Activated CD4-positive, CD25-positive, alpha-beta regulatory T cell (primary cell): ENCODE results near the gene HOXA6.

ENCODE experiments used
- DNase-seq, 4 experiments: peaks; one replicate each; lab custom pipeline; 2025; lab: John Stamatoyannopoulos, UW

HOXA6 gene

DNA sequence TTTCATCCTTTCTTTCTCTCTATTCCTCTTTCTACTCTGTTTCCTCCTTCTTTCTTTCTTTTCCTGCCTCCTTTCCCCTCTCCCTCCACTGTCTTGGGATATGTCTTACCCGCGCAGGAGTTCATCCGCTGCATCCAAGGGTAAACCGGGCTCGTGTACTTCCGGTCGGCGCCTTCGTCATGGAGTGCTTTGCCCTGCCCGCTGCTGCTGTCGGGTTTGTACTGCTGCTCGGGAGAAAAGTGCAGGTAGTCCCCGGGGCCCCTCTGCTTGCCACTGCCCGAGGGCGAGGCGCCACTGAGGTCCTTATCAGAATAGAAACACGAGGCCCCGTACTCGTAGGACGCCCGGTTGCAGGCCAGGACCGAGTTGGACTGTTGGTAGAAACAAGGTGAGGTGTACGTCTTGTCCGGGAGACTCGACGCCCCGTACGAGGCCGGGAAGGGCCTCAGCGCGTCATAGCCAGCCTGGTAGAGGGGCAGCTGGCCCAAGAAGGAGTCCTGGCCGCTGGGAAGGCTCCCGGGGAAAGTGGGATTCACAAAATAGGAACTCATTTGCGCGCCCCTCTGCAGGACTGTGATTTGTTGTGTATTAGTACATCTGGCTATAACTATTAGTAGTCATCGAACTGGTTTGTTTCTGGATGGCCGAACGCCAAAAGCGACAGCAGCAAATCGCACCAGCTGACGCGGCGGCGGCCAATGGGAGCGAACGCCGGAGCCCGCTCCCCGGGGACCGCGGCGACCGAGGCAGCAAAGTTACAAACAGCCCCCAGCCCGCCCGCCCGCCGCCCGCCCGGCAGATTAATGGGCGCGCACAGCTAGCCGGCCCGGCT is at the start of gene HOXA6:
TSS of gene HOXA6 (minus strand) at position 576 of the 832 bp plus-strand sequence. CDS start at position 551, 25 bp downstream.
- DNase-seq = no peak

DNA sequence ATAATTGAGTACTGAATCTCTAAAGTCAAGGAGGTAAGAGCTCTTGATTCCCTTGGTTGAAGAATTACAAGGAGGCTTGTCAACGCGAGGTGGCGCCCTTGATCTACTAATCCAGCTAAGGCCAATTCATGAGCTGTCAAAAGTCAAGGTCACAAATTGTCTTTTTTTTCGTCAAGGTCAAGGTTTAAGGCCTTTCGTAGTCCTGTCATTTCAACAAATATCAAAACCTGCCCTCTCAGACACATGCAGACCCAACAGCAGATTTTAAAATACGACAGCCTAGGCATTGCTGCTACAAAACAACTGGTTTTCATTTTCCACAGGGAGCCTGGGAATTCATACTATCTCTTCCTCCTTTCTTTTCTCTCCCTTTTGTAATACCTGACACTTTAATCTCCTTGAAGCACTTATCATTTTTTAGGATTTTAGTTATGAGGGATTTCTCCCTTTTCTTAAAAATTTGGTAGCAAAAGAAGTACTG is 48.8 kb upstream of the HOXA6 start:
- peak; percentile 62 to 76 (median 64) for DNase-seq

DNA sequence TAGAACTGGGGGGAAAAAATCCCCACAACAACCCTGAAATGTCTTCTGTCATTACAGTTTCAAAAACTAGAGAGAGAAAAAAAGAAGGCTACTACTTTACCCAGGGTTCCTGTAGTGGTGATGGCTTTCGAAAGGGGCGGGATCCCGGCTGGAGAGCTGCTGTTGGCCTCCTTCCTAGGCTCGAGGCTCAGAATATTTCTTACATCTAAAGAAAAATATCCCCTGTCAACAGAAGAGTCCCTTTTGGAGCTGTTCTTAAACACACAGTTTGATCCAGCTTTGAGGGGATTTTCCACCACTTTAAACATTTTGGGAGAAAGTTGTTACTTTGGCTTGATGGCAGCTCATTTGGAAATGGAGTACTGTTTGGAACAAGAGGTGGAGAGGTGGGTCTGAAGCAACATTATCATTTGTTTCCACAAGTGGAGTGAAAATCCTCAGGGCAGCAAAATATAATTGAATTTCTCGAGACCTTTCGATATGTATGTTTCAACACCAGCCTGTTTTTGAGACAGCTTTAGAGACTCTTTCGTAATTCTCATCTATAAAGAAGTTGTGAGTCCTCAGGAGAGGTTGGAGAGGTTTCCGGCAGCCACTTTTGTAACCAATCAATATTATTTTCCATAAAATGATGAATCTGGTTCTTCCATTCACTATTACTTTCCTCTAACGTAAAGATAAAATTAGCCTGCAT is 47.3 kb upstream of the HOXA6 start:
- DNase-seq = no peak

DNA sequence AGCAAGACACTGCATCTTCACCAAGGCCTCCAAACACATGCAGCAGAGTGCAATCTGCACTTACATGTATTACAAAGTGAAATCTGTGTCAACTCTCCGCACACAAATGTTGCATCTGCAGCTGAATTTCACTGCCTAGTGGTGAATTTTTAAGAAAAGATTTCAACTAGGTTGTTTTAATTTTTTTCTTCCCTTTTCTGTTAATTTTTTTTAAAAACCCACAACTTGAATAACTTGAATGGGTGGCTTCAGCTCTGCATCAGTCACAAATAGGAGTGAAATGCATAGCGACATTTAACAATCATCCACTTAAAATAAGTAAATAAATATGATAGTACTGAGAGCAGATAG is 46.4 kb upstream of the HOXA6 start:
- no peak for DNase-seq

DNA sequence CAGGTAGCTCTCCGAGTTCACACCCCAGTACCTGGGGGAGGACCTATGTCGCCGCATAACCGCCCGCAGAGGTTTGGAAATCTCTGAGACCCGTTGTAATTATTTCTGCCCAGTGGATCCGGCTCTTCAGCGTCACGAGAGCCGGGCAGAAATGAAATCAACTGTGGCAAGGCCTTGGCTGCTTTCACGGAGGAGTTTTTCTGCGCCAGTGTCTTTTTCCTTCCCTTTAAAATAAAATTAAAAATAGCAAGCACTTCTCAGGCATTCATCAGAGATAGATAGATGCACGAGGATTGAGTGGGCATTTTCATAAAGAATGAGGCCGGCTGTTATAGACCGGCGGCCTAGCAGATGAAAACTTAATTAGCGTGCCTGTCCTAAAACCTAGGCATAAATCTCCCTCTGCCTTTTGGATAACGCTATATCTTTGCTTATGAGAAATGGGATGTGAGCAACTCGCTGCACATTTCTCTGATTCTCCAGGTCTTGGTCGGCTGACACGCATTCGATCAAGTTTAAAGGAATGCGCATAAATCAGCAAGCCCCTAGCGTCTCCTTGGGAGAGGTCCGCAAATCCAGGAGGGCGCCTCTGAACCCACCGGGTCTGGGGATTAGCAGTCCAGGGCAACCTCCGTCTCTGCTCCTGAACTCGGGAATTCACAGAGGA is 45.9 kb upstream of the HOXA6 start:
- no peak for DNase-seq

DNA sequence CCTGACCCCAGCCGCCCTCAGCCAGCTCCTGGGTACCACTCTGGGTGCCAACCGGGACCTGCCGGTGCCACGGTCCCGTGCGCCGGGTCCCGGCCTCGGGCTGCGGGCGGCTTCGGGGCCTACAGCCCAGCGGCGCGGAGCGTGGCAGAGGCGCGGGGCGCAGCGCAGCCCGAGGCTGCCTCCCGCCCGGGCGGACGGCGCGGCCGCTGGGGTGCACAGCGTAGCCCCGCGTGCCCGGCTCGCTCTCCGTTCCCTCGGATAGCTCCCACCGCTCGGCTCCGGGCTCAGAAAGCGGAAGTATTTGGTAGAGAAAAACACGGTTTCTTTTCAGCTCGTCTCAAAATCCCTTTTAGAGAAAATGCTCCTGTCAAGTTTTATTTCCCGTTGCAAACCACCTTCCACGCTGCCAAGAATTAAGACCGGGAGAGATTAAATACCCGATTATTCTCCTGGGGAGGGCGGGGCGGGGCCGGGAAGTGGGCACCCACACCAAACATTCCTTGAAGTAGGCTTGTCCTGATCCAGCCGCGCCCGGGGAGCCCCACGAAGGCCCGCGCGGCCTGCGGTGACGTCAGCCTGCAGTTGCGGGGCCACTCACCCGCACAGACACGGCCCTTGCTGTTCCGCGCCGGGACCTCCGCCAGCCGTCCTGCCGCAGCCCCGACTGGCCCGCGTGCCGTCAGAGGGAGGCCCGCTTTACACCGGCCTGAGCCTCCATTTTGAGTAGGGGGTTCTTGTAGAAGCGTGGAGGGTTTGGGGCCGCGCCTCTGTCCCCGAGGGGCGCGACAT is 45.2 kb upstream of the HOXA6 start:
- no peak for DNase-seq

DNA sequence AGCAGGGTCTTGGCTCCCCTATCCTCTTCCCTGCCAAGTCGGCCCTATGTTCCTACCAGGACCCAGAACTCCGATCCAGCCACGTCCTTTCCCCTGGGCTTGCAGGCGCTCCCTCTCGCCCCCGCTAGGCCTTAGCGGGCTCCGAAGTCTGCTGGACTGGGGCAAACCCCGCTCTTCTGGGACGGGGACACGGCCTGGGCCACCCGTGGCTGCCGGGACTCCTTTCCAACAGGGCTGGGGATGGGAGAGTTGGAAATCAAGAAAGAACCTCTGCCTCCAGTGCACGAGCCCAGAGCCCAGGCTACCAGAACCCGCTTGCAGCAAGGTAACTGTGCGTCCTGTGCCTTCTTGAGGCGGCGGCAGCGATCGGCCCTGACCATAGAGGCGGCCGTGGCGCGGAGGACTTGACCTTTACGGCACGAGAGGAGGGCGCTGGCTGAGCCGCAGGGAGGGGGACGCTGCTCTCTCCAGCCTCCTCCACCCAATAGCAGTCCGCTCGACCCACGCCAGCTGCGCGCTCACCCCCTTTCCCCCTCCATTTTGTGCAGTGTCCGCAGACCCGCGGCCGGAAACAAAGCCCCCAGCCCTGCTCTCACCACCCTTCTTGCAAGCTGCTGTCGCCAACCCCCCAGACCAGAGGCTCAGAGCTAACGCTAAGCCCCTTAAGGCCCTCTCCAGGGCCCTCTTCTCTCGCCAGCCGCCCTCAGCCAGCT is 44.4 kb upstream of the HOXA6 start:
- no peak for DNase-seq

DNA sequence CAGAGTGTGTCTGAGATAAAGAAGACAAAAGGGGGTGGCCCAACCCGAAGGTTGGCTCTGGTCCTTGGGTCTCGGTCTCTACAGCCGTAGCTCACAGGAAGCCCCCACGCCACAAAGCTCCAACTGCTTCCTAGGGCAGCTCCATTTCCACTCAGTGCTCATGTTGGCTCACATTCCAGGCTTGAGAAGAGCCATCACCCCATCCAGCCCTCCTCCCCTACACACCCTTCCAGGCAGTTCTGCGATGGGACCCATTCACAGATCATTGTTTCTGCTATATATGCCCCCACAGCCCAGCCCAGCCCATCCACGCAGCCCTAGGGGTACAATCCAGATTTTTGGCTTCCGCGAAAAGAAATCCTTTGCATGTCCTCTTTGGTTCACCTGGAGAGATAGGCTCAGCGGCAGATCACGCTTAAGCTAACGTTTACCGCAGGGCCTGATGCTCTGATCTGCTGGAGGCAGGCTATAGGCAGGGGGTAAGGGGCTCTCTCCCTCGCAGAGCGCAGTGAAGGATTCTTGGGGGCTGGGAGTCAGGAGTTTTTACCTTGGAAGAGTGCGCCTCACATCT is 43.7 kb upstream of the HOXA6 start:
- DNase-seq = no peak

DNA sequence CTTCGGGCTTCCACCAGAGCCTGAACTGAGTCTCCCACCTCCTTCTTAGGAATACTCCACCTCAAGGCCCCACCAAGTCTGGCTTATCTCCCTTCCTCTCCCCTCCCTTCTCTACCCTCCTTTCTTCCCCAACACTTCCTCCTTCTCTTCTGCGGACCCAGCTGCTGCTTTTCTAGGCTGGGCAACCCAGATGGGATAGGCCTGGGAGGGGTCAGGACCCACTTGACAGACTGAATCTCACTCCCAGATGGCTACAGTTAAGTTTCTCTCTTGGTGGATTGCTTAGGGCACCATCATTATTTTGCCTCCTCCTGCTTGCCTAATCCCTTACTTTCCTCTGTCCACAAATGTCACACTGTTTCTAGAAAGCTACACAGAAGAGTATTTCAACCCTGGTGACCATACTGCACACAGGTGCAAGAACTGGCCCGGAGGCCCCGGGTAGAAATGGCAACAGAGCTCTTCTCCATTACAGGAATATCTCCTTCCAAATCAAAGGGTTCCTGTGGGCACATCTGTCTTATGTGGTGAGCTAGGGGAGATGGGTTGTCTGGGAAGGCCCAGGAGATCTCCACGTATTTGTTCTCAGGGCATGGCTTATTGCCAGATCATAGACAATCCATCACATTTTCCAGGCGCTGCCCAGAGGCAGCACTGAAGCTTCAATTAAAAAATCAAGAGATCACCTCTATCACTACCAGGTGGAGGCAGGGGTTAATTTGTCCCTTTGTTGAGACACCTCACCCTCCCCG is 42.6 kb upstream of the HOXA6 start:
- DNase-seq = no peak

DNA sequence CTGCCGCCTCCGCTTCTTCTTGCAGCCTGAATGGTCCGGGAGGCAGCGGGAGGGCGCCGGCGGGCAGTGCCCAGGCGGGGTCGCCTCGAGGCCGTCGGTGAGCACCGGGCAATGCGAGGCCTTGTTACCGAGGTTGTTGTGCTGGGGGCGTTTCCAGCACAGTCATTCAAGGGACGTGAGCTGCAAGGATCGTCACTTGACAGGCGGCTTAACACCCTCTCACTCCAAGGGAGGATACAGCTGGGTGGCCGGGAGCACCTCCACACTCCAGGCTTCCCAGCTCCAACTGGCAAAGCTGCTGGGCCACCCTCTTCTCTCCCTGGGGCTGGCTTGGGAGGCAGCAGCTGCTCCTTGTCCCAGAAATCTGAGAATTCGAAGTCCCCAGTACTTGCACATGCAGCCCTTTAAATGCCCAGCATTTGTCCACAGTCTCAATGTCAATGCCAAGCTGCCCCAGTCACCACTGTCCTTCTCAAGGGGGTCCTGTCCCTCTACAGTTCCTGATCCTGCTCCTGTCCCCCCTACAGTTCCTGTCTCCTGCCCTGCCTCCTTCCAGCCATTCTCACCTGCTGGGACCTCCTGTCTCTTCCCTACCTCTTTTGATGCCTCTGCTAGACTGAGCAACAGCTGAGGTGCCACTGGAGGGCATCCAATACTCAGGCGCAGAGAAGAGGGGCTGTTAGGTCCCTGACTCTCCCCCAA is 41.9 kb upstream of the HOXA6 start:
- no peak for DNase-seq

DNA sequence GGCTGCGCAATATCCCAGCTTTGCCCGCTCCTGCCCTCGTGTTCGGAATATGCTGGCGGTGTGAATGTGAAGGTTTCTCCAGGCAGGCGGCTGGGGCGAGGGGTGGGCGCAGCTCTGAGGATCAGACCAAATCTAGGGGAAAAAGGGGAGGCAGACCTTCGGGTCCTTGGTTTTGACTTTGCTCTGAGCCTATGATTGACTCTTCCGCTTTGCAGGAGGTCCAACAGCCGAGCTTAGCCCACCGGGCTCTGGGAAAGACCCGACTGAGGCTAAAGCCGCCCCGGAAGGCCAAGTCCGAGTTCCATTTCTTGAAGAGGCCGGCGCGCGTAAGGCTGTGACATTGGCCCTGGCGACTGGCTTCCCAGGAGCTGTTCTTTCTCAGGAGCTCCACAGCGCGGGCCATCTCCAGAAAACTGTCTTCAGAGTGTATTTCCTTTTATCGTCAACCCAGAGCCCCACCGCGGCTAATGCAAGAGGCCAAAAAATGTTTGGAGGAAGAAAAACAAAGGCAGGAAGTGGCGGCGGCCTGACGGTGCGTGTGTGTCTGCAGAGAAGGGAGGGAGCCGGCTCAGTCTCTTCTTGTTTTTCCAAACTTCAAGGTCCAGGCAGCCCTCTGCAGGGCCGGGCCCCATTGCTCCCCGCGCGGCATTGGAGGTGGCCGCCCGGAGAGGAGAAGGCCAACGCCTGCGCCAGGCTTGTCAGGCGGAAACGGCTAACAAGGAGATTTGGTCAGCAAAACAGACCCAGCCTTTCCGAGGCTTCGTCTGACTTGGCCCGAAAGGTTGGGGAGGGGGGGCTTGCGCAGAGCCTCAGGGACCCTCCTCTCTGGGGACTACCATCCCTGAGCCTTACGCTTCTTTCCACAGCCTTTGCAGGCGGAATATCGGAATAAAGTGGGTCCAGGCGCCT is 41.1 kb upstream of the HOXA6 start:
- peak in 1 of 4 experiments; percentile 27 for DNase-seq

DNA sequence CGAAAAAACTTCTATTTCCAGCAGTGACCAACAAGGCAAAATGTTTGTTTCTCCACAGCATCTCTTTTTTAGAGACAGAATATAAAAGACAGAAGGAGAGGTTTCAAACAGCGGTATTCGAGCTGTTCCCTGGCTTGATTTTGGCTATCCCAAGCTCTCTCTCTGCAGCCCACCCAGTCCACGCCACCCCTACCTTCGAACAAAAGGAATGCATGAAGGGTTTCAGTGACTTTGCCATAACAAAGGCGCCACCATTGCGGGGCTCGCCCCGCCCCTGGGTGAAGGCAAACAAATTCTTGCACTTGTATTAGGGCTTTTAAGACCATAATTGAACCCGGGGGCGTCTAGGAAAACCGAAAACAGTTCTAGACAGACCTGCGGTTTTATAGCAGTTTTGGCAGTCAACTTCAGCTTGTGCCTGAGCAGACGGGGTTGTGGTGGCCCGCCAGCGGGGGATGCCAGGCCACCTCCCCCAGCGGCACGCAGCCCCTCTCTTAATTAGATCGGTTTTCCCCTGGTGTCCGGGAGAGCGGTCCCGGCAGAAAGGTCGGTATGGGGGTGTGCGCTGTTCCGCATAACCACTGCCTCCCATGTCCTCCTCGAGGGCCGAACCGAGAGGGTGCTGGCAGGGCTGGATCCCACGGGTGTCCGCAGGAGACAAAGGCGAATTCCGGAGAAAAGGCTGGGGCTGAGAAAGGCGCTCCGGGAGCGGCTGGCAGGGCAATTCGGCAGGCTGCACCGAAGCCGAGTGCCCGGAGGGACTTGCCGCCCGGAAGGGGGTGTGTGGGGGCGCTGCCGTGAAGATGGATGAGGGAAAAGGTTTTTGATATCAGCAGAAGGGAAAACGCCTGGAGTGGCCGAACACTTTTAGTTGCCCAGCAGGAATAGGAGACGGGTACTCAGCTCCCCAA is 40.2 kb upstream of the HOXA6 start:
- DNase-seq = no peak

DNA sequence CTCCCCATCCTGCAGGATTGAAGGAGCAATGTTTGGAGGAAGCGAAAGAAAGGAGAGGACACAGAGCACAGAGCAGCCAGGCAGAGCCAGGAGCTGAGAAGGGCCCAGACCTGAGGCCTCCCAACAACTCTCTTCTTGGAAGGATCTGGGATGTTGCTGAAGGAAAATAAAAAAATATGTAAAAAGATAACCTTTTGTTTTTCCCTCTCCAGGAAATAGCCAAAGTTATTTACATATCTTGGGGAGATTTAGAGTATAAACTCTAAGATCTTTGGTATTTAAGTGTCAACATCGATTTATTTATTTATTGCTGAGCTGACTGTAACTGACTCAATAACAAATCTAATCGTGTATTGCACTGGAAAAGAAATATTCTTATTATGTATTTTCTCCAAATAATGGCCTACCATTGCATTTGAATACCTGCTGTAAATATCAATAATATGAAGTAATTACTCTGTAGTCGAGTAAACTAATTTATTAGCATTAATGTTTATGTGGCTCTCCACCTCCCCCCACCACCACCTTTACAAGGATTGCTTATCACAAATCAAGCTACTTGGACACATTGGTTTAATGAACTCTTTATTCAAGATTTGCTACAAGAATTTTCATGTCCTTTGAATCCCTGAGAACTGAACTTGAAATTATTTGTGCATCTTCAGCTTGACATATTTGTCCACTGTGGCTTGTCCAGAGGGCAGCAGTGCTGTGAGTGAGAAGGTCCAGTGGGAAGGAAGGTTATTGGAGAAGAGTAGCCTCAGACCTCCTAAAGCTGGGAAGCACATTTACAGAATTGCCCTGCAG is 39.3 kb upstream of the HOXA6 start:
- DNase-seq = no peak

DNA sequence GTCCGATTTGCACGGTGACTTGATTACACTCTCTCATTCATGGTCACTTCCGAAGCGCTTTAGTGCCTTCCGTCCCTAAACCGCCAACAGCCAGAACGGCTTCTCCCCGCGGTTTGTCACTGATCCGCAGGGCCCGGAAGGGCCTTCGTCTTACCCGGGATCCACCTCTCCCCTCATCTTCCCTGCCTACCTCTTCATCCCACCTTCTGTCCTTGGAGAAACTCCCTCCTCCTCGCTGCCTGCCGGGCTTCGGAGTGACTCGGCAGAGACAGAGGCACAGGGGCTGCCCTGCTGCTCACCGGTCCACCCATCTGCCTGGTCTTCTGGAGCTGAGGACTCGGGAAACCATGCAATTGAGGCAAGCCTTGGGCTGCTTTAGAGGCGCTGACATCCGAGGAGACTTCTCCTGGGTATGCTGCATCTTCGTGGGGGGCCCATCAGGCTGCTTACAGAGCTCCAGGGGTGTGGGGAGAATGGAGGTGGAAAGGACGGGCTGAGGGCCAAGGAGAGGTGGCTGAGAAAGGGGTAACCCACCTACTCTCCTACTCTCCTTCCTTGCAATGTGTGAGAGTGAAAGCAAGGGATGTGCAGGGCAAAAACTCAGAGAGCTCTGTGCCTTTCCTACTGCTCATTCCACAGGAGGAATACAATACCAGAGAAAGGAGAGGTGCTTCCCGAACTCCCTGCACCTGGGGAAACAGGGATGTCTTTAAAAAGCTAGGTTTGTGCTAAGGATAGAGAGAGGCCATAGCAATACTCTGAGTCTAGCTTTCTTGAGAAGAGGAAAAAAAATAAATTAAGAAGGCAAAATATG is 38.5 kb upstream of the HOXA6 start:
- DNase-seq = no peak

DNA sequence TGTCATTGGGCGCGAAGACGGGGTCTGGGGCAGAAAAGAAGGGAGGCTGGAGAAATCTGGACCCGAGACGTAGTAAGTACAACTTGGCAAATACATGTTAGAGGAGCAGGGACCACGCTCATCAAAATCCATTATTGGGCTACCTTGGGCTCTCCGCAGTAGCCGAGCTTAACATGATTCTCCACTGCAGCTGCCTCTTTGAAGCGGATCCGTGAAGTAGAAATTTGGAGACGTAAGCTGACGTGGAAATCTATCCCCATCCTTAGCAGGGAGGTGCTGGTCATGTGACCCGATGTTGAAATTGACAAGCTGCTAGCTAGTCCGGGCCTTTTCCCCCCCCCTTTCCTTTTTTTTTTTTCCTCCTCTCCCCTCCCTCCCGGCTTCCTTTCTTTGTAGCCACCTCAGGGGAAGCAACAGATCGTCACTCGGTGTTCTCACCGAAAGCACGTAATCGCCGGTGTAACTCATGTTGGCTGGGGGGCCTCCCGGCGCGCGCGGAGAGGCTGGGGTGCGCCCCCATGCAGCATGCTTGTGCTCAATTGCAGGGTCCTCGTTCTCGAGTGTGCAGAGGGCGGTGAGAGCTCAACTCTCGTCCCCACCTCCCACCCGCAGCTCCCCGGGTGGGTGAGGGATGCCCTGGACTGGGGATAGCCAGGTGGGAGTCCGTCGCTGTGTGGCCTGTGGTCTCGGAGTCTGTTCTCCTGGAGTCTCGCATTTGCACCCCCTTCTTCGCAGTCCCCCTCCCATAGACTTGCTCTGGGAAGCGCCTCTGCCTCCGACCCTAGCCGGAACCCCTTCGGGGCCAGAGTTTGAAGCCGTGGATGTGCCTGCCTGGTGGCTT is 37.7 kb upstream of the HOXA6 start, which contains the start of gene HOXA11:
TSS of gene HOXA11 (minus strand) at position 220 of the 841 bp plus-strand sequence. CDS start at position 132, 88 bp downstream.
- no peak for DNase-seq
